Measurements from ENCODE around the gene RNASEH1. TPM values are rescaled to one million over a fixed set of nuclear protein-coding genes. Genes with fewer than 3 reads are reported as not detected.

The RNASEH1 gene
- total and polyA plus RNA-seq, 2 of the 13 experiments (the other 11 are each of a cell fraction or from before 2014, with no cell fraction given): 14.5 to 57.4 TPM

DNA sequence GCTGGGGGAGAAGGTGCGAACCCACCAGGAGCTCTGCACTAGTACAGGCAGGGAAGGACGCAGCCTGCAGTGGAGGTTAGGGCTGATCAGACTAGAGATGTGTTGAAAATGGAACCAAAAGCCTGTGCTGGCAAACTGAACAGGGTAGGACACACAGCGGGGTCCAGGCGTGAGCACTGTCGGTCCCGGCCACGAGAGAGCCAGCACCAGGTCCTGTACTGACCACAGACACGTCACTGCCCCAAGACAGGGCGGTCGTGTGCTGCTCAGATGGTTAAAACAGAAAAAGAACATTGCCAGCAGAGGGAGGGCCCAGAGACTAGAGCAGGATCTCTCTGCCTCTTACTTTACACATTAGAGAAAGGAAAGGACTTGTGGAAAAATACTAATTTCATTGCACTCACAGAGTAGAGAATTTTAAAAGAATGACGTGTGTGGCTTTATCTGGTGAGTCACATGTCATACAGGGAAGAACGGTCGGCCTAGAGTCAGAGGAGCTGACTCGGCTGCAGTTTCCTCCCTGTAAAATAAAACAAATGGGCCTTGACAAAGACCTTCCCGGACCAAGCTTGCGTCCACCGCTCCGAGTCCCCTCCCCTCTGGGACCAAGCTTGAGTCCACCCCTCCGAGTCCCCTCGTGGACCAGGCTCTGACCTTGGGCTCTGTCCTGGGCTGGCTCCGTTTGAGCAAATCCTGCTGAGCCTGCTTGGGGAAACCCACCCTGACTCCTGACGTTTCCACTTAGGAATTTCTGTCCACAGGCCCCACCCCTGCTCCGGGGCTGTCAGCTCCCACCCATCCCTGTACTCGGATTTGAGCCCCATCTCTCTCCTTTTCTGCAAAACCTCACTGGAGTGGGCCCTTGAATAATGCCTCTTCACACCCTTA, 22.1 kb downstream of the RNASEH1 start (continued):
- TF ChIP-seq, protein P1, sequence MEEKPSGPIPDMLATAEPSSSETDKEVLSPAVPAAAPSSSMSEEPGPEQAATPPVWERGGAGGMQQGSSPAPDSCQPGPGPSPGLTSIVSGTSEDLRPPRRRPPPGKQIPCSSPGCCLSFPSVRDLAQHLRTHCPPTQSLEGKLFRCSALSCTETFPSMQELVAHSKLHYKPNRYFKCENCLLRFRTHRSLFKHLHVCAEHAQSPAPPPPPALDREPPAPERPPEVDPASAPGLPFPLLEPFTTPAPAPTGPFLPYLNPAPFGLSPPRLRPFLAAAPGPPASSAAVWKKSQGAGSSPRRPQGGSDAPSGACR (CRISPR knock-in tag; IDR thresholded peaks at IDR 0.05): peak; percentile 71; the same call in 1 of the 2 replicates
- TF ChIP-seq, protein P2, sequence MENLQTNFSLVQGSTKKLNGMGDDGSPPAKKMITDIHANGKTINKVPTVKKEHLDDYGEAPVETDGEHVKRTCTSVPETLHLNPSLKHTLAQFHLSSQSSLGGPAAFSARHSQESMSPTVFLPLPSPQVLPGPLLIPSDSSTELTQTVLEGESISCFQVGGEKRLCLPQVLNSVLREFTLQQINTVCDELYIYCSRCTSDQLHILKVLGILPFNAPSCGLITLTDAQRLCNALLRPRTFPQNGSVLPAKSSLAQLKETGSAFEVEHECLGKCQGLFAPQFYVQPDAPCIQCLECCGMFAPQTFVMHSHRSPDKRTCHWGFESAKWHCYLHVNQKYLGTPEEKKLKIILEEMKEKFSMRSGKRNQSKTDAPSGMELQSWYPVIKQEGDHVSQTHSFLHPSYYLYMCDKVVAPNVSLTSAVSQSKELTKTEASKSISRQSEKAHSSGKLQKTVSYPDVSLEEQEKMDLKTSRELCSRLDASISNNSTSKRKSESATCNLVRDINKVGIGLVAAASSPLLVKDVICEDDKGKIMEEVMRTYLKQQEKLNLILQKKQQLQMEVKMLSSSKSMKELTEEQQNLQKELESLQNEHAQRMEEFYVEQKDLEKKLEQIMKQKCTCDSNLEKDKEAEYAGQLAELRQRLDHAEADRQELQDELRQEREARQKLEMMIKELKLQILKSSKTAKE (CRISPR knock-in tag; IDR thresholded peaks at IDR 0.05; ENCODE audit: borderline replicate concordance): no peak
- TF ChIP-seq, protein P3, sequence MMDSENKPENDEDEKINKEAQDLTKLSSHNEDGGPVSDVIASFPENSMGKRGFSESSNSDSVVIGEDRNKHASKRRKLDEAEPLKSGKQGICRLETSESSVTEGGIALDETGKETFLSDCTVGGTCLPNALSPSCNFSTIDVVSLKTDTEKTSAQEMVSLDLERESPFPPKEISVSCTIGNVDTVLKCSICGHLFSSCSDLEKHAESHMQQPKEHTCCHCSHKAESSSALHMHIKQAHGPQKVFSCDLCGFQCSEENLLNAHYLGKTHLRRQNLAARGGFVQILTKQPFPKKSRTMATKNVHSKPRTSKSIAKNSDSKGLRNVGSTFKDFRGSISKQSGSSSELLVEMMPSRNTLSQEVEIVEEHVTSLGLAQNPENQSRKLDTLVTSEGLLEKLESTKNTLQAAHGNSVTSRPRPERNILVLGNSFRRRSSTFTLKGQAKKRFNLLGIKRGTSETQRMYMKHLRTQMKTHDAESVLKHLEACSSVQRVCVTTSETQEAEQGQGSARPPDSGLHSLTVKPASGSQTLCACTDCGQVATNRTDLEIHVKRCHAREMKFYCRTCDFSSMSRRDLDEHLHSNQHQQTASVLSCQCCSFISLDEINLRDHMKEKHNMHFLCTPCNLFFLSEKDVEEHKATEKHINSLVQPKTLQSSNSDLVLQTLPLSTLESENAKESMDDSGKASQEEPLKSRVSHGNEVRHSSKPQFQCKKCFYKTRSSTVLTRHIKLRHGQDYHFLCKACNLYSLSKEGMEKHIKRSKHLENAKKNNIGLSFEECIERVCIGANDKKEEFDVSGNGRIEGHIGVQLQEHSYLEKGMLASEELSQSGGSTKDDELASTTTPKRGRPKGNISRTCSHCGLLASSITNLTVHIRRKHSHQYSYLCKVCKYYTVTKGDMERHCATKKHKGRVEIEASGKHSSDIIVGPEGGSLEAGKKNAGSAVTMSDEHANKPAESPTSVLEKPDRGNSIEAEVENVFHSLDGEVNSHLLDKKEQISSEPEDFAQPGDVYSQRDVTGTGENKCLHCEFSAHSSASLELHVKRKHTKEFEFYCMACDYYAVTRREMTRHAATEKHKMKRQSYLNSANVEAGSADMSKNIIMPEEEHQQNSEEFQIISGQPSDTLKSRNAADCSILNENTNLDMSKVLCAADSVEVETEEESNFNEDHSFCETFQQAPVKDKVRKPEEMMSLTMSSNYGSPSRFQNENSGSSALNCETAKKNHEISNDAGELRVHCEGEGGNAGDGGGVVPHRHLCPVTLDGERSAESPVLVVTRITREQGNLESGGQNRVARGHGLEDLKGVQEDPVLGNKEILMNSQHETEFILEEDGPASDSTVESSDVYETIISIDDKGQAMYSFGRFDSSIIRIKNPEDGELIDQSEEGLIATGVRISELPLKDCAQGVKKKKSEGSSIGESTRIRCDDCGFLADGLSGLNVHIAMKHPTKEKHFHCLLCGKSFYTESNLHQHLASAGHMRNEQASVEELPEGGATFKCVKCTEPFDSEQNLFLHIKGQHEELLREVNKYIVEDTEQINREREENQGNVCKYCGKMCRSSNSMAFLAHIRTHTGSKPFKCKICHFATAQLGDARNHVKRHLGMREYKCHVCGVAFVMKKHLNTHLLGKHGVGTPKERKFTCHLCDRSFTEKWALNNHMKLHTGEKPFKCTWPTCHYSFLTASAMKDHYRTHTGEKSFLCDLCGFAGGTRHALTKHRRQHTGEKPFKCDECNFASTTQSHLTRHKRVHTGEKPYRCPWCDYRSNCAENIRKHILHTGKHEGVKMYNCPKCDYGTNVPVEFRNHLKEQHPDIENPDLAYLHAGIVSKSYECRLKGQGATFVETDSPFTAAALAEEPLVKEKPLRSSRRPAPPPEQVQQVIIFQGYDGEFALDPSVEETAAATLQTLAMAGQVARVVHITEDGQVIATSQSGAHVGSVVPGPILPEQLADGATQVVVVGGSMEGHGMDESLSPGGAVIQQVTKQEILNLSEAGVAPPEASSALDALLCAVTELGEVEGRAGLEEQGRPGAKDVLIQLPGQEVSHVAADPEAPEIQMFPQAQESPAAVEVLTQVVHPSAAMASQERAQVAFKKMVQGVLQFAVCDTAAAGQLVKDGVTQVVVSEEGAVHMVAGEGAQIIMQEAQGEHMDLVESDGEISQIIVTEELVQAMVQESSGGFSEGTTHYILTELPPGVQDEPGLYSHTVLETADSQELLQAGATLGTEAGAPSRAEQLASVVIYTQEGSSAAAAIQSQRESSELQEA (CRISPR knock-in tag; IDR thresholded peaks at IDR 0.05; ENCODE audit: not compliant biosample characterization): peak; percentile 32
- TF ChIP-seq, protein P4, sequence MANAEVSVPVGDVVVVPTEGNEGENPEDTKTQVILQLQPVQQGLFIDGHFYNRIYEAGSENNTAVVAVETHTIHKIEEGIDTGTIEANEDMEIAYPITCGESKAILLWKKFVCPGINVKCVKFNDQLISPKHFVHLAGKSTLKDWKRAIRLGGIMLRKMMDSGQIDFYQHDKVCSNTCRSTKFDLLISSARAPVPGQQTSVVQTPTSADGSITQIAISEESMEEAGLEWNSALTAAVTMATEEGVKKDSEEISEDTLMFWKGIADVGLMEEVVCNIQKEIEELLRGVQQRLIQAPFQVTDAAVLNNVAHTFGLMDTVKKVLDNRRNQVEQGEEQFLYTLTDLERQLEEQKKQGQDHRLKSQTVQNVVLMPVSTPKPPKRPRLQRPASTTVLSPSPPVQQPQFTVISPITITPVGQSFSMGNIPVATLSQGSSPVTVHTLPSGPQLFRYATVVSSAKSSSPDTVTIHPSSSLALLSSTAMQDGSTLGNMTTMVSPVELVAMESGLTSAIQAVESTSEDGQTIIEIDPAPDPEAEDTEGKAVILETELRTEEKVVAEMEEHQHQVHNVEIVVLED (CRISPR knock-in tag; IDR thresholded peaks at IDR 0.05; ENCODE audit: borderline replicate concordance): no peak; the same call in 1 of the 2 replicates
- no peak for TF ChIP-seq ZNF17 (CRISPR knock-in tag; IDR thresholded peaks at IDR 0.05)
- TF ChIP-seq TRIM24 (CRISPR knock-in tag; IDR thresholded peaks at IDR 0.05): no peak
- TF ChIP-seq, protein P5, sequence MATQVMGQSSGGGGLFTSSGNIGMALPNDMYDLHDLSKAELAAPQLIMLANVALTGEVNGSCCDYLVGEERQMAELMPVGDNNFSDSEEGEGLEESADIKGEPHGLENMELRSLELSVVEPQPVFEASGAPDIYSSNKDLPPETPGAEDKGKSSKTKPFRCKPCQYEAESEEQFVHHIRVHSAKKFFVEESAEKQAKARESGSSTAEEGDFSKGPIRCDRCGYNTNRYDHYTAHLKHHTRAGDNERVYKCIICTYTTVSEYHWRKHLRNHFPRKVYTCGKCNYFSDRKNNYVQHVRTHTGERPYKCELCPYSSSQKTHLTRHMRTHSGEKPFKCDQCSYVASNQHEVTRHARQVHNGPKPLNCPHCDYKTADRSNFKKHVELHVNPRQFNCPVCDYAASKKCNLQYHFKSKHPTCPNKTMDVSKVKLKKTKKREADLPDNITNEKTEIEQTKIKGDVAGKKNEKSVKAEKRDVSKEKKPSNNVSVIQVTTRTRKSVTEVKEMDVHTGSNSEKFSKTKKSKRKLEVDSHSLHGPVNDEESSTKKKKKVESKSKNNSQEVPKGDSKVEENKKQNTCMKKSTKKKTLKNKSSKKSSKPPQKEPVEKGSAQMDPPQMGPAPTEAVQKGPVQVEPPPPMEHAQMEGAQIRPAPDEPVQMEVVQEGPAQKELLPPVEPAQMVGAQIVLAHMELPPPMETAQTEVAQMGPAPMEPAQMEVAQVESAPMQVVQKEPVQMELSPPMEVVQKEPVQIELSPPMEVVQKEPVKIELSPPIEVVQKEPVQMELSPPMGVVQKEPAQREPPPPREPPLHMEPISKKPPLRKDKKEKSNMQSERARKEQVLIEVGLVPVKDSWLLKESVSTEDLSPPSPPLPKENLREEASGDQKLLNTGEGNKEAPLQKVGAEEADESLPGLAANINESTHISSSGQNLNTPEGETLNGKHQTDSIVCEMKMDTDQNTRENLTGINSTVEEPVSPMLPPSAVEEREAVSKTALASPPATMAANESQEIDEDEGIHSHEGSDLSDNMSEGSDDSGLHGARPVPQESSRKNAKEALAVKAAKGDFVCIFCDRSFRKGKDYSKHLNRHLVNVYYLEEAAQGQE (IDR thresholded peaks at IDR 0.05; ENCODE audit: borderline replicate concordance in 1 of 2, low read depth in 1 of 2, low read length in 2 of 2): peak in 1 of 2 experiments; percentile 36; a peak in 1 of 4 replicates
- no peak for TF ChIP-seq ZNF850 (CRISPR knock-in tag; conservative IDR thresholded peaks at IDR 0.05)
- TF ChIP-seq ZNF720 (CRISPR knock-in tag; IDR thresholded peaks at IDR 0.05): no peak
- TF ChIP-seq ZNF589 (CRISPR knock-in tag; conservative IDR thresholded peaks at IDR 0.05): no peak

All from HepG2 (cell line).